Esophagus squamous epithelium (tissue), 4 donors: ENCODE data around the gene RAB40C.

Experiments used
- CTCF ChIP-seq, 6 experiments: fragments of 450-650 bp in 4 of 6; fragments of 200-600 bp in 2 of 6; sonication (generic) in 2 of 6; IDR thresholded peaks; one replicate each; pipeline ENCODE4 v1.5.1; 2016 to 2019; ENCODE audit warnings: antibody characterized with exemption in 6 of 6, mild to moderate bottlenecking in 4 of 6, moderate library complexity in 4 of 6
- POLR2A ChIP-seq, 4 donors: fragments of 450-650 bp; IDR thresholded peaks; one replicate each; pipeline ENCODE4 v1.6.1; 2017; ENCODE audit warnings: antibody characterized with exemption in 4 of 4, mild to moderate bottlenecking in 4 of 4, moderate library complexity in 3 of 4

GRCh38 chr16:609316-609715 is 19.4 kb downstream of the RAB40C start:
- TF ChIP-seq CTCF (IDR thresholded peaks at IDR 0.05): no peak
- no peak for TF ChIP-seq POLR2A (IDR thresholded peaks at IDR 0.05)
